Measurements from ENCODE around the gene ELOF1. TPM values are rescaled to one million over a fixed set of nuclear protein-coding genes. Genes with fewer than 3 reads are reported as not detected.

ELOF1 gene
- total and polyA plus RNA-seq, 2 of the 13 experiments (the other 11 are each of a cell fraction or from before 2014, with no cell fraction given), result 14.5 to 43.2 TPM

DNA sequence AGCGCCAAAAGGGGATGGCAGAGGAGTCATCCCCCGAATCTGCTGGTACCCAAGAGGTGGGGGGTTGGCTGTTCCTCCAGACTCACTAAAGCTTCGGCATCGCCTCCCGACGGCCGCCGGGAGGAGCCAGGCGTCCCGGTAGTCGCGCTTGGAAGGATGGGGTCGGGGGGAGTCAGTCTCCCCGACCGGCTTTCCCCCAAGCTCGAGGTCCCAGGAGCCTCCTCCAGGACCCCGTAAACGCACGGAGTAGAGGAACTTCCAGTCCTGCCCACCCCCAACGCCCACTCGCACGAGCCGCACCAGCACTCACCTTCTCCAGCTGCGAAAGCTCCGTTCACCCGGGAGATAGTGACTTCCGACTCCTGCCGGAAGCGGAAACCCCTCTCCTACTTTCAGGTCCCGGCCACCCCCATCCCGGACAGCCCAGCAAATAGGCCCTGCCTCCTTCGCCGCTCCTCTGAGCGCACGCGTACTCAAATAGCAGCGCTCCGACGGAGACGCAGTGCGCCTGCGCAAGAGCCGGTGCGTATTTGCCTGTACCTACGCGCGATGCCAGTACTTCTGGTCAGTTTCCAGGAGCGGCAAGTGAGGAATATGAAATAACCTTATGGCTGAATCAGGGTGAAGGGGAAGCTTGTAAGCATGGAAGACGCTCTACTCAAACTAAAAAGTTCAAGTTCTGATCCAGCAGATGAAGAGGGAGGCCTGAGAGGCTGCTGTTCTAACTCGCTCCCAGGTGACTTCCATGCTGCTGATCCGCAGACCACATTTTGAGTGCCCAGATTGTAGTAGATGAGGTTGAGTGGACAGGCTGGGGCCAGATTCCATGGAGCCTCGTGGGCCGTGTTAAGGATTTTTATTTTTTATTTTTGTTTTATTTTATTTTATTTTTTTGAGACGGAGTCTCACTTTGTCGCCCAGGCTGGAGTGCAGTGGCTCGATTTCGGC lies at the start of gene ELOF1 (continued):
- TF ChIP-seq, protein P1, sequence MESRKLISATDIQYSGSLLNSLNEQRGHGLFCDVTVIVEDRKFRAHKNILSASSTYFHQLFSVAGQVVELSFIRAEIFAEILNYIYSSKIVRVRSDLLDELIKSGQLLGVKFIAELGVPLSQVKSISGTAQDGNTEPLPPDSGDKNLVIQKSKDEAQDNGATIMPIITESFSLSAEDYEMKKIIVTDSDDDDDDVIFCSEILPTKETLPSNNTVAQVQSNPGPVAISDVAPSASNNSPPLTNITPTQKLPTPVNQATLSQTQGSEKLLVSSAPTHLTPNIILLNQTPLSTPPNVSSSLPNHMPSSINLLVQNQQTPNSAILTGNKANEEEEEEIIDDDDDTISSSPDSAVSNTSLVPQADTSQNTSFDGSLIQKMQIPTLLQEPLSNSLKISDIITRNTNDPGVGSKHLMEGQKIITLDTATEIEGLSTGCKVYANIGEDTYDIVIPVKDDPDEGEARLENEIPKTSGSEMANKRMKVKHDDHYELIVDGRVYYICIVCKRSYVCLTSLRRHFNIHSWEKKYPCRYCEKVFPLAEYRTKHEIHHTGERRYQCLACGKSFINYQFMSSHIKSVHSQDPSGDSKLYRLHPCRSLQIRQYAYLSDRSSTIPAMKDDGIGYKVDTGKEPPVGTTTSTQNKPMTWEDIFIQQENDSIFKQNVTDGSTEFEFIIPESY (CRISPR knock-in tag; IDR thresholded peaks at IDR 0.05), result no peak
- peak; percentile 69; the same call in 1 of the 2 replicates for TF ChIP-seq ELF3 (CRISPR knock-in tag; IDR thresholded peaks at IDR 0.05)
- 0 out of 2 replicates have a peak, but pooled peaks have one; percentile 39 for TF ChIP-seq ZNF713 (CRISPR knock-in tag; IDR thresholded peaks at IDR 0.05)
- 0 out of 2 replicates have a peak, but pooled peaks have one; percentile 56 for TF ChIP-seq EED (CRISPR knock-in tag; IDR thresholded peaks at IDR 0.05)
- TF ChIP-seq, protein P2, sequence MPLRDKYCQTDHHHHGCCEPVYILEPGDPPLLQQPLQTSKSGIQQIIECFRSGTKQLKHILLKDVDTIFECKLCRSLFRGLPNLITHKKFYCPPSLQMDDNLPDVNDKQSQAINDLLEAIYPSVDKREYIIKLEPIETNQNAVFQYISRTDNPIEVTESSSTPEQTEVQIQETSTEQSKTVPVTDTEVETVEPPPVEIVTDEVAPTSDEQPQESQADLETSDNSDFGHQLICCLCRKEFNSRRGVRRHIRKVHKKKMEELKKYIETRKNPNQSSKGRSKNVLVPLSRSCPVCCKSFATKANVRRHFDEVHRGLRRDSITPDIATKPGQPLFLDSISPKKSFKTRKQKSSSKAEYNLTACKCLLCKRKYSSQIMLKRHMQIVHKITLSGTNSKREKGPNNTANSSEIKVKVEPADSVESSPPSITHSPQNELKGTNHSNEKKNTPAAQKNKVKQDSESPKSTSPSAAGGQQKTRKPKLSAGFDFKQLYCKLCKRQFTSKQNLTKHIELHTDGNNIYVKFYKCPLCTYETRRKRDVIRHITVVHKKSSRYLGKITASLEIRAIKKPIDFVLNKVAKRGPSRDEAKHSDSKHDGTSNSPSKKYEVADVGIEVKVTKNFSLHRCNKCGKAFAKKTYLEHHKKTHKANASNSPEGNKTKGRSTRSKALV (CRISPR knock-in tag; IDR thresholded peaks at IDR 0.05), result no peak
- TF ChIP-seq ZNF605 (CRISPR knock-in tag; IDR thresholded peaks at IDR 0.05), result peak; percentile 66; the same call in 1 of the 2 replicates
- TF ChIP-seq ZSCAN22 (CRISPR knock-in tag; IDR thresholded peaks at IDR 0.05), result no peak
- TF ChIP-seq, protein P3, sequence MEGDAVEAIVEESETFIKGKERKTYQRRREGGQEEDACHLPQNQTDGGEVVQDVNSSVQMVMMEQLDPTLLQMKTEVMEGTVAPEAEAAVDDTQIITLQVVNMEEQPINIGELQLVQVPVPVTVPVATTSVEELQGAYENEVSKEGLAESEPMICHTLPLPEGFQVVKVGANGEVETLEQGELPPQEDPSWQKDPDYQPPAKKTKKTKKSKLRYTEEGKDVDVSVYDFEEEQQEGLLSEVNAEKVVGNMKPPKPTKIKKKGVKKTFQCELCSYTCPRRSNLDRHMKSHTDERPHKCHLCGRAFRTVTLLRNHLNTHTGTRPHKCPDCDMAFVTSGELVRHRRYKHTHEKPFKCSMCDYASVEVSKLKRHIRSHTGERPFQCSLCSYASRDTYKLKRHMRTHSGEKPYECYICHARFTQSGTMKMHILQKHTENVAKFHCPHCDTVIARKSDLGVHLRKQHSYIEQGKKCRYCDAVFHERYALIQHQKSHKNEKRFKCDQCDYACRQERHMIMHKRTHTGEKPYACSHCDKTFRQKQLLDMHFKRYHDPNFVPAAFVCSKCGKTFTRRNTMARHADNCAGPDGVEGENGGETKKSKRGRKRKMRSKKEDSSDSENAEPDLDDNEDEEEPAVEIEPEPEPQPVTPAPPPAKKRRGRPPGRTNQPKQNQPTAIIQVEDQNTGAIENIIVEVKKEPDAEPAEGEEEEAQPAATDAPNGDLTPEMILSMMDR (CRISPR knock-in tag; IDR thresholded peaks at IDR 0.05), result peak; percentile 19; the same call in 1 of the 2 replicates
- no peak for TF ChIP-seq TCF12 (IDR thresholded peaks at IDR 0.05)
- TF ChIP-seq TCF12 (CRISPR knock-in tag; IDR thresholded peaks at IDR 0.05), result no peak
- TF ChIP-seq DNMT3B (CRISPR knock-in tag; conservative IDR thresholded peaks at IDR 0.05), result no peak
- no peak for TF ChIP-seq SSRP1 (CRISPR knock-in tag; IDR thresholded peaks at IDR 0.05)
- TF ChIP-seq, protein P4, sequence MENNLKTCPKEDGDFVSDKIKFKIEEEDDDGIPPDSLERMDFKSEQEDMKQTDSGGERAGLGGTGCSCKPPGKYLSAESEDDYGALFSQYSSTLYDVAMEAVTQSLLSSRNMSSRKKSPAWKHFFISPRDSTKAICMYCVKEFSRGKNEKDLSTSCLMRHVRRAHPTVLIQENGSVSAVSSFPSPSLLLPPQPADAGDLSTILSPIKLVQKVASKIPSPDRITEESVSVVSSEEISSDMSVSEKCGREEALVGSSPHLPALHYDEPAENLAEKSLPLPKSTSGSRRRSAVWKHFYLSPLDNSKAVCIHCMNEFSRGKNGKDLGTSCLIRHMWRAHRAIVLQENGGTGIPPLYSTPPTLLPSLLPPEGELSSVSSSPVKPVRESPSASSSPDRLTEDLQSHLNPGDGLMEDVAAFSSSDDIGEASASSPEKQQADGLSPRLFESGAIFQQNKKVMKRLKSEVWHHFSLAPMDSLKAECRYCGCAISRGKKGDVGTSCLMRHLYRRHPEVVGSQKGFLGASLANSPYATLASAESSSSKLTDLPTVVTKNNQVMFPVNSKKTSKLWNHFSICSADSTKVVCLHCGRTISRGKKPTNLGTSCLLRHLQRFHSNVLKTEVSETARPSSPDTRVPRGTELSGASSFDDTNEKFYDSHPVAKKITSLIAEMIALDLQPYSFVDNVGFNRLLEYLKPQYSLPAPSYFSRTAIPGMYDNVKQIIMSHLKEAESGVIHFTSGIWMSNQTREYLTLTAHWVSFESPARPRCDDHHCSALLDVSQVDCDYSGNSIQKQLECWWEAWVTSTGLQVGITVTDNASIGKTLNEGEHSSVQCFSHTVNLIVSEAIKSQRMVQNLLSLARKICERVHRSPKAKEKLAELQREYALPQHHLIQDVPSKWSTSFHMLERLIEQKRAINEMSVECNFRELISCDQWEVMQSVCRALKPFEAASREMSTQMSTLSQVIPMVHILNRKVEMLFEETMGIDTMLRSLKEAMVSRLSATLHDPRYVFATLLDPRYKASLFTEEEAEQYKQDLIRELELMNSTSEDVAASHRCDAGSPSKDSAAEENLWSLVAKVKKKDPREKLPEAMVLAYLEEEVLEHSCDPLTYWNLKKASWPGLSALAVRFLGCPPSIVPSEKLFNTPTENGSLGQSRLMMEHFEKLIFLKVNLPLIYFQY (CRISPR knock-in tag; IDR thresholded peaks at IDR 0.05; ENCODE audit: borderline replicate concordance), result no peak; the same call in 1 of the 2 replicates
- no peak for TF ChIP-seq ZNF136 (CRISPR knock-in tag; IDR thresholded peaks at IDR 0.05; ENCODE audit: low read depth)
- no peak for TF ChIP-seq ZNF703 (CRISPR knock-in tag; IDR thresholded peaks at IDR 0.05; ENCODE audit: borderline replicate concordance)
- TF ChIP-seq HOXA9 (CRISPR knock-in tag; IDR thresholded peaks at IDR 0.05; ENCODE audit: borderline replicate concordance), result no peak
- TF ChIP-seq, protein P5, sequence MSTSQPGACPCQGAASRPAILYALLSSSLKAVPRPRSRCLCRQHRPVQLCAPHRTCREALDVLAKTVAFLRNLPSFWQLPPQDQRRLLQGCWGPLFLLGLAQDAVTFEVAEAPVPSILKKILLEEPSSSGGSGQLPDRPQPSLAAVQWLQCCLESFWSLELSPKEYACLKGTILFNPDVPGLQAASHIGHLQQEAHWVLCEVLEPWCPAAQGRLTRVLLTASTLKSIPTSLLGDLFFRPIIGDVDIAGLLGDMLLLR (CRISPR knock-in tag; IDR thresholded peaks at IDR 0.05), result peak; percentile 76; the same call in 1 of the 2 replicates
- no peak for TF ChIP-seq AGO1 (IDR thresholded peaks at IDR 0.05; ENCODE audit: low read depth, low read length, poor library complexity, severe bottlenecking)
